ENCODE results near the gene GATC.
A peak's percentile ranks its signal among the peaks of the same experiment; 100 is the strongest.

Gene GATC

GRCh38 chr12:120445911-120446843 lies at the start of gene GATC, which contains the start of gene TRIAP1:
TSS of gene GATC (plus strand) at chr12:120446444. CDS start at chr12:120446481, 37 bp downstream.
TSS of gene TRIAP1 (minus strand) at chr12:120446384. CDS start at chr12:120446372, 12 bp downstream.
- H3K27ac ChIP-seq: peak within 1 kb of the TSS; percentile 88
- no peak for DNase-seq (ENCODE audit: low read depth, low spot score)

- no peak overlapping the region for H3K27ac ChIP-seq
- DNase-seq (ENCODE audit: low read depth, low spot score): no peak
Observed at GRCh38 chr12:120397824-120398540, 48.3 kb upstream of the GATC start.

GRCh38 chr12:120399531-120399930 lies 46.7 kb upstream of the GATC start:
- no peak overlapping the region for H3K27ac ChIP-seq
- DNase-seq (ENCODE audit: low read depth, low spot score): no peak

DNA sequence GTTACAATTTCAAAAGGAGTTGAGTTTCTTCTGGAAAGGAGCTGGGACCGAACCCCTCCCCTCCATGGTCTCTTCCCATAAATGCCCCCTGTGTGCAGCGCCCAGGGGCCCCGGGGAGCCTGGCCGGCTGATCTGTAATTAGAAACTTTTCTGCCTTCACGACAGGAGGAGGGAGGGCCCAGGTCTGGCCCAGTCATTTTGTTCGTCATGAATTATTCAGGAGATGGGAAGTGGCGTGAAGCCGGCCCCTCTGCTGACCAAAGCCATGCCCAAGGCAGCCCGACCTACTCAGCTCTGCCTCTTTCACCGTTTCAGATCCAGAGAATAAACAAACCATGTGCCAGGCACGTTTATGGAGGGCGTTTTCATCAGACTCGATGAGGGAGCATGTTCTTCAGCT lies 44.0 kb upstream of the GATC start:
- no peak overlapping the region for H3K27ac ChIP-seq
- DNase-seq (ENCODE audit: low read depth, low spot score): no peak

DNA sequence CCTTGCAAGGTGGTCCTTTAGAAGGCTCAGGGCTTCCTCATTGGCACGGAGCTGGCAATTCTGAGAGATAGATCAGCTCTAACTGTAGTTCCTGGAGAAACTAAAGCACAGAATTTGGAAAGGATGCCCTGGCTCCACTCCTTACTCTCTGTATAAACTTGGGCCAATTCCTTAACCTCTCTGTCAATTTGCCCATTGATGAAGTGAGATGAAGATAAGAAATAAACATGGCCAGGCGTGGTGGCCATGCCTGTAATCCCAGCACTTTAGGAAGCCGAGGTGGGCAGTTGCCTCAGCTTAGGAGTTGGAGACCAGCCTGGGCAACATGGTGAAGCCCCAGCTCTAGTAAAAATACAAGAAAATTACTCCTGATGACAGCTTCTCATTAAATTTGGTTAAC lies 42.4 kb upstream of the GATC start:
- no peak overlapping the region for H3K27ac ChIP-seq
- DNase-seq (ENCODE audit: low read depth, low spot score): no peak

DNA sequence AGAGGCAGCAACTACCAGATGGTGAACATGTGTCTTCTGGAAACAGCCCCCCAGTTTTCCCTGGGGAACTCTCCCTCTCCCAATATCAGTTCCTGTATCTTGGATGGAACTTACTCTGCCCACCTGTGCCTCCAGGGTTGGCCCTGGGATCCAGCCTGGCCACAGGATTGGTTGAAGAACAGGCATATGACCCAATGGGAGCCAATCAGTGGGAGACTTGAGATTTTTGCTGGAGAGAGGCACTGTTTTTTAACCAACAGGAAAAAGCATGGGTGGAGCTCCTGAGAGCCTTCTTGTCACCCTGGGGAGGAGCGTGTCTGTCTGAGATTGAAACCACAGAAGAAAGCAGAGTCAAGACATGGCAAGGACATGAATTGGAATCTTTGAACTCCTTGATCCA lies 42.0 kb upstream of the GATC start:
- DNase-seq (ENCODE audit: low read depth, low spot score): no peak

DNA sequence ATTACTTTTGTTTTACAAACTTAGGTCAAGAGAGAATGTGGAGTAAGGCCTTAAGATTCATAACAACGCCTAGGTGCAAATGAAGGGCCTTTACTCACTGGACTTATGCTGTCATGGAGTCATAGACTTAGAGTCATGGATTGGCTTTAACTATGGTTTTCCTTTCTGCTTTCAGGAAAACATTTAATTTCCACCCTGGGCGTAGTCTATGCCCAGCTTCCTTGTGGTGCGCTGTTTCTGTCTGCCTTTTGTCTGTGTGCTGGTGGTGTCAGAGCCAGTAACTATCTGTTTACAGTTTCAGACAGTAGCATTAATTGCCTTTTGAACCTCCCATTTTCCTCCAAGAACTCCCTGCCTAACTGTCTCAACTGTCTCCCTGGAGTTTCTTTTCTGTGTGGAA lies 40.2 kb upstream of the GATC start:
- no peak for DNase-seq (ENCODE audit: low read depth, low spot score)
- no peak overlapping the region for H3K27ac ChIP-seq

More for the DNA sequence above, 42.0 kb upstream of the GATC start:
- H3K27ac ChIP-seq: no peak overlapping the region

DNA sequence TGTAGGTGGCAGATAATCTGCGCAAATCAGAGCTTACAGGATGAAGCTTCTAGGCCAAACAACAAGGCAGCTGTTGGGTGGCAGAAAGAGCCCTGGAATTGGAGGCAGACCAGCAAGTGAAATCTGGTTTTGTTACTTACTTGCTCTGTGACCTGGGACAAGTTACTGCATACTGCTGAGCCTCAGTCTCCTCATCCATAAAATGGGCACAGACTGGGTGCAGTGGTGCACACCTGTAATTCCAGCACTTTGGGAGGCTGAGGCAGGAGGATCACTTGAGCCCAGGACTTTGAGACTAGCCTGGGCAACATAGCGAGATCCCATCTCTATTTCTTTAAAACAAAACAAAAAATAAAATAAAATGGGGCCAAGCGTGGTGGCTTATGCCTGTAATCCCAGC lies 39.7 kb upstream of the GATC start:
- no peak for DNase-seq (ENCODE audit: low read depth, low spot score)
- H3K27ac ChIP-seq: no peak overlapping the region

GRCh38 chr12:120408771-120409170 lies 37.5 kb upstream of the GATC start:
- no peak for DNase-seq (ENCODE audit: low read depth, low spot score)
- no peak overlapping the region for H3K27ac ChIP-seq

GRCh38 chr12:120412421-120412820 lies 33.8 kb upstream of the GATC start:
- H3K27ac ChIP-seq: no peak overlapping the region
- DNase-seq (ENCODE audit: low read depth, low spot score): no peak

DNA sequence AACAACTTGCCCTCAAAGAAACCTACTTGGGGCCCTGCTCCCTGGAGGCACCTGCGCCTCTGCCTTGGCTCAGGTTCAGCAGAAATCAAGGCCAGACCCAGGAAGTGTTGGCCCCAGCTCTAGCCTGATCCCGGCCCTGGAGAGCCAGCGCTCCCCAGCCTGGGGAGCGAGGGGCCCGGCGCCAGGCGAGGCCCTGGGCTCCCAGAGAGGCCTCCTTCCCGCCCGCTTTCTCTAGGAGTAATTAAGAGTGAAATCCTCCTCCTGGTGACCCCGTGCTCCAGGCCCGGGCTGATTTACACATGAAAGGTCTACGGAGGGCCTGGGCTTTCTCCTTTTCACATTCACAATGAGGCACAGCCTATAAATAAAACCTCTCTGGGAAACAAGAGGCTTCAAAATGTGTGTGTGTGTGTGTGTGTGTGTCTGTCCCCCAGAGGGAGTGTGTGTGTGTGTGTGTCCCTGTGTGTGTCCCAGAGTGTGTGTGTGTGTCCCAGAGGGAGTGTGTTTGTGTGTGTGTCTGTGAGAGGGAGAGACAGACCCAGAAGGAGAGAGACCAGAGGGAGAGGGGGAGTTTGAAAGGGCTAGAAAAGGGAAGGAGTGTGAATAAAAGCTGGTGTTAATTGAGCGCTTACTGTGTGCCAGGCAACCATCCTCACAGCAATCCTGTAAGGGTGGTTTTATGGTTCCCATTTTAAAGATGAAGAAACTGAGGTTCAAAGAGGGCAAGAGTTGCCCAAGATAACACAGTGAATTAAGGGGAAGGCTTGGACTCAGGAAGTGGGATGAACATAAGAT lies 32.1 kb upstream of the GATC start:
- no peak for DNase-seq (ENCODE audit: low read depth, low spot score)
- no peak overlapping the region for H3K27ac ChIP-seq

DNA sequence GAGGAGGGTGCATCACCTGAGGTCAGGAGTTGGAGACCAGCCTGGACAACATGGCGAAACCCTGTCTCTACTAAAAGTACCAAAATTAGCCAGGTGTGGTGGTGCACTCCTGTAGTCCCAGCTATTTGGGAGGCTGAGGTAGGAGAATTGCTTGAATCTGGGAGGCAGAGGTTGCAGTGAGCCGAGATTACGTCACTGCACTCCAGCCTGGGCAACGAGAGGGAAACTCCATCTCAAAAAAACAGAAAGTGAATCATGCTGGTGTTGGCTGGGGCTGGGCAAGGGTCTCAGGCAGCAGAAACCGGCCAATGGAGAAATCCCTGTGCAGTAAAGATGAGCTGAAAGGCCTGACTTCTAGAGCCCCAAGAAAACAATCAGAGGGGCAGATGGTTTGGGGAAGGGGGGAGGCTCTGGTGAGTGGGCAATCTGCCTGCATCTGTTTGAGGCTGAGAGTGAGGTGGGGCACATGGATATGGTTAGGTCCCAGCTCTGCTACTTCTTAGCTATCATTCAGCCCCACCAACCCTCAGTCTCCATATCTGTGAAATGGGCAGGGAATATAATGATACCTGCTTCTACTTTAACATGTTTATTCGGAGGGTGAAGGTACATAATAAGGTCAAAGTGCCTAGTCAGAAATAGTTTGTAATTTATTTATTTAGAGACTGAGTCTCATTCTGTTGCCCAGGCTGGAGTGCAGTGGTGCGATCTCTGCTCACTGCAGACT lies 29.6 kb upstream of the GATC start:
- no peak for DNase-seq (ENCODE audit: low read depth, low spot score)

DNA sequence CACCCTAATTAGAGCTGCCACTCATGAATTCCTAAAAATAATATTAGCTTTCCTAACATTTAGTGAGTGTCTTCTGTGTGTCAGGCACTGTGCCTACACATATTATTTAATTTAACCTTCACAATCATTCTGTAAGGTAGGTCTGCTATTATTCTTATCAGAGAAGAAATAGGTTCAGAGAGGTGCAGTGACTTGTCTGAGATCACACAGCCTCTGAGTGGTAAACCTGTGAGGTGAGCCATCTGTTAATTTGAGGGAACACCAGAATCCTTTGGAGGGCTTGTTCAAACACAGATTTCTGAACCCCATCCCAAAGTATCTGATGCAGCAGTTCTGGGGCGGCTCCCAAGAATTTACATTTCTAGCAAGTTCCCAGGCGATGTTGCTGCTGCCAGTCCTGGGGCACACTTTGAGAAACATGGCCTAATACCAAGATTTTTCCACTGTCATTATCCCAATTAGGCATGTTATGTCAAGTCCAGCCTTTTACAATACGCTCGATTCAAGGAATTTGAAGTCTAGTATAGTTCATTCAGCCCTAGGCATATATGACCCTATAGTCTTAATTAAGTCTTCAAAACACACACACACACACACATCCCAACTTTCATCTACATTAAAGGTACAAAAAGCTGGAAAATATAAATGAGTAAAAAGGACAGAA lies 28.2 kb upstream of the GATC start:
- H3K27ac ChIP-seq: no peak overlapping the region
- no peak for DNase-seq (ENCODE audit: low read depth, low spot score)

More for the DNA sequence above, 29.6 kb upstream of the GATC start:
- no peak overlapping the region for H3K27ac ChIP-seq

- no peak for DNase-seq (ENCODE audit: low read depth, low spot score)
- no peak overlapping the region for H3K27ac ChIP-seq
Observed at GRCh38 chr12:120421701-120422100, 24.5 kb upstream of the GATC start.

- no peak overlapping the region for H3K27ac ChIP-seq
- DNase-seq (ENCODE audit: low read depth, low spot score): no peak
Observed at GRCh38 chr12:120422892-120423456, 23.3 kb upstream of the GATC start.

- no peak for DNase-seq (ENCODE audit: low read depth, low spot score)
- no peak overlapping the region for H3K27ac ChIP-seq
Observed at GRCh38 chr12:120425797-120426196, 20.4 kb upstream of the GATC start.

- no peak overlapping the region for H3K27ac ChIP-seq
- no peak for DNase-seq (ENCODE audit: low read depth, low spot score)
Observed at GRCh38 chr12:120428597-120429229, 17.5 kb upstream of the GATC start.

- DNase-seq (ENCODE audit: low read depth, low spot score): no peak
- H3K27ac ChIP-seq: no peak overlapping the region
Observed at GRCh38 chr12:120429368-120429767, 16.9 kb upstream of the GATC start.
